ENCODE measurements around the gene CCDC88C. TPM values are rescaled to one million over a fixed set of nuclear protein-coding genes. Genes with fewer than 3 reads are reported as not detected.

Gene CCDC88C
- total and polyA plus RNA-seq, 4 donors: 16.5 to 66.0 (median 32.1) TPM

DNA sequence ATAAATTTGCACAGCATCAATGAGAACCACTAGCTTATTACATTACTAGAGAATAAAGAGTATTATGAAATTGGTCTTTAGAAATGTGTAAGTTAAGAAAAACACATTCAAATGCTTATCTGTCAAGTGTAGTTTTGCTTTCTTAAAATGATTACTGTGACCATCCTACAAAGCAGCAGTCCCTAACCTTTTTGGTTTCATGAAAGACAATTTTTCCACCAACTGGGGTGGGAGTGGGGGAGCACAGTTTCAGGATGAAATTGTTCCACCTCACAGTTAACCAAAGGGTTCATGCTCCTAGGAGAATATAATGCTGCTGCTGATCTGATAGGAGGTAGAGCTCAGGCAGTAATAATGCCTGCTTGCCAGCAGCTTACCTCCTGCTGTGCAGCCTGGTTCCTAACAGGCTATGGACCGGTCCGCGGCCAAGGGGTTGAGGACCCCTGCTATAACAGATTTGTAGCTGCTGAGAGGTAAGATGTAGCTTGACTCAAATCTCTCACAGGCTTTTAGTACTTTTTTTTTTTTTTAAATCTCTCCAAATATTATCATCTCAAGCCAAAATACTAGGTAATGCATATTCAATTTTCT, 47.1 kb upstream of the CCDC88C start:
- no peak overlapping the region for H3K9ac ChIP-seq (ENCODE audit: insufficient read depth in 1 of 2, low read length in 2 of 2)
- no peaks in the 10 kb centered on the region for H3K4me1 ChIP-seq (ENCODE audit: control insufficient read depth in 5 of 5, insufficient read depth in 5 of 5, low read length in 5 of 5)
- no peak overlapping the region for H3K27ac ChIP-seq (ENCODE audit: low read depth in 1 of 2, low read length in 1 of 2)
- H3K9me3 ChIP-seq (ENCODE audit: control insufficient read depth in 4 of 4, insufficient read depth in 3 of 4, low read length in 3 of 4): no peaks in the 10 kb centered on the region
- no peaks in the 10 kb centered on the region for H3K27me3 ChIP-seq (ENCODE audit: control insufficient read depth in 3 of 3, insufficient read depth in 3 of 3, low read length in 2 of 3)
- ATAC-seq (ENCODE audit: insufficient read depth, low FRiP score) (no peak), DNase-seq (no peak)
- 64 to 83% methylated on average over 3 of the region's 3 CpGs for WGBS, 2 donors
- TF ChIP-seq, protein P1, sequence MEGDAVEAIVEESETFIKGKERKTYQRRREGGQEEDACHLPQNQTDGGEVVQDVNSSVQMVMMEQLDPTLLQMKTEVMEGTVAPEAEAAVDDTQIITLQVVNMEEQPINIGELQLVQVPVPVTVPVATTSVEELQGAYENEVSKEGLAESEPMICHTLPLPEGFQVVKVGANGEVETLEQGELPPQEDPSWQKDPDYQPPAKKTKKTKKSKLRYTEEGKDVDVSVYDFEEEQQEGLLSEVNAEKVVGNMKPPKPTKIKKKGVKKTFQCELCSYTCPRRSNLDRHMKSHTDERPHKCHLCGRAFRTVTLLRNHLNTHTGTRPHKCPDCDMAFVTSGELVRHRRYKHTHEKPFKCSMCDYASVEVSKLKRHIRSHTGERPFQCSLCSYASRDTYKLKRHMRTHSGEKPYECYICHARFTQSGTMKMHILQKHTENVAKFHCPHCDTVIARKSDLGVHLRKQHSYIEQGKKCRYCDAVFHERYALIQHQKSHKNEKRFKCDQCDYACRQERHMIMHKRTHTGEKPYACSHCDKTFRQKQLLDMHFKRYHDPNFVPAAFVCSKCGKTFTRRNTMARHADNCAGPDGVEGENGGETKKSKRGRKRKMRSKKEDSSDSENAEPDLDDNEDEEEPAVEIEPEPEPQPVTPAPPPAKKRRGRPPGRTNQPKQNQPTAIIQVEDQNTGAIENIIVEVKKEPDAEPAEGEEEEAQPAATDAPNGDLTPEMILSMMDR (IDR thresholded peaks at IDR 0.05; ENCODE audit: control extremely low read depth, extremely low read depth): no peak
- H3K36me3 ChIP-seq (ENCODE audit: control insufficient read depth in 4 of 4, insufficient read depth in 4 of 4, low read length in 4 of 4): peaks cover 28 to 52% (median 42%) of the 10 kb centered on the region in 4 donors
- H3K4me3 ChIP-seq: no peak overlapping the region

DNA sequence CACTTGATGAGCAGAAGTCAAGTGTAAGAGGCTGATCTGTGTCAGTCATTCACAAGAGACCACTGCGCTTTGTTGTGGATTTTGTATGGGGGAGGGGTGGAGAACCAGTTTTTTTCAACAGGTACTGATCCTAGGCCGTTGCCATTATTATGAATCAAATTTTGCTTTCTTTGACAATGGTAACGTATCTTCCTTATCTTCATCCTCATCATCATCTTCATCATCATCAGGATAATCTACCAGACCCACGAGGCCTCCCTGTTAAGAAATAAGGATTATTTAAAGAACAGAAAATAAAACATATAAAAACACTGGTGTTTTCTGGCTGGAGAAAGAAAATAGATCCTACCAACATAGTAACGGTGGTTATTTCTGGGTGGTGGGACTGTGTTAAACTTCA, 41.0 kb upstream of the CCDC88C start:
- Histone ChIP-seq H3K27me3 (ENCODE audit: control insufficient read depth in 3 of 3, insufficient read depth in 3 of 3, low read length in 2 of 3) (no peaks in the 10 kb centered on the region), H3K9me3 (ENCODE audit: control insufficient read depth in 4 of 4, insufficient read depth in 3 of 4, low read length in 3 of 4) (no peaks in the 10 kb centered on the region), H3K27ac (ENCODE audit: low read depth in 1 of 2, low read length in 1 of 2) (no peak overlapping the region), H3K4me1 (ENCODE audit: control insufficient read depth in 5 of 5, insufficient read depth in 5 of 5, low read length in 5 of 5) (no peaks in the 10 kb centered on the region), H3K36me3 (ENCODE audit: control insufficient read depth in 4 of 4, insufficient read depth in 4 of 4, low read length in 4 of 4) (peaks cover 28 to 57% (median 41%) of the 10 kb centered on the region in 4 donors), H3K9ac (ENCODE audit: insufficient read depth in 1 of 2, low read length in 2 of 2) (no peak overlapping the region), H3K4me3 (no peak overlapping the region)
- ATAC-seq (ENCODE audit: insufficient read depth, low FRiP score): no peak
- TF ChIP-seq, protein P1 (IDR thresholded peaks at IDR 0.05; ENCODE audit: control extremely low read depth, extremely low read depth): no peak
- DNase-seq: no peak
- WGBS, 2 donors: 86 to 88% methylated on average over 5 of the region's 5 CpGs

DNA sequence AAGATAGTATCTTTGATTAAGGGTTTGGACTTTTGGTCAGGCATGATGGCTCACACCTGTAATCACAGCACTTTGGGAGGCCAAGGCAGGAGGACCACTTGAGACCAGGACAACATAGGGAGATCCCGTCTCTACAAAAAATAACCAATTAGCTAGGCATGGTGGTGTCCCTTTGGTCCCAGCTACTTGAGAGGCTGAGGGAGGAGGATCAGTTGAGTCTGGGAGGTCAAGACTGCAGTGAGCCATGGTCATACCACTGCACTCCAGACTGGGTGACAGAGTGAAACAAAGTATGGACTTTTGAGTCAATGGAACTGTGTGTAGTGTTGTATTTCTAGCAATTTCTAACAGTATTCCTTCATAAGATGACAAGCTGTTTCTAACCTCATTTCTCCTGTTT, 38.7 kb upstream of the CCDC88C start:
- H3K27ac ChIP-seq (ENCODE audit: low read depth in 1 of 2, low read length in 1 of 2): no peak overlapping the region
- WGBS, 2 donors: 94 to 100% methylated on average over 1 of the region's 1 CpG
- H3K9me3 ChIP-seq (ENCODE audit: control insufficient read depth in 4 of 4, insufficient read depth in 3 of 4, low read length in 3 of 4): no peaks in the 10 kb centered on the region
- ATAC-seq (ENCODE audit: insufficient read depth, low FRiP score) (no peak), DNase-seq (no peak)
- peaks cover 18 to 40% (median 31%) of the 10 kb centered on the region in 4 donors for H3K36me3 ChIP-seq (ENCODE audit: control insufficient read depth in 4 of 4, insufficient read depth in 4 of 4, low read length in 4 of 4)
- no peaks in the 10 kb centered on the region for H3K27me3 ChIP-seq (ENCODE audit: control insufficient read depth in 3 of 3, insufficient read depth in 3 of 3, low read length in 2 of 3)
- H3K9ac ChIP-seq (ENCODE audit: insufficient read depth in 1 of 2, low read length in 2 of 2): no peak overlapping the region
- no peaks in the 10 kb centered on the region for H3K4me1 ChIP-seq (ENCODE audit: control insufficient read depth in 5 of 5, insufficient read depth in 5 of 5, low read length in 5 of 5)
- no peak overlapping the region for H3K4me3 ChIP-seq
- TF ChIP-seq, protein P1 (IDR thresholded peaks at IDR 0.05; ENCODE audit: control extremely low read depth, extremely low read depth): no peak

DNA sequence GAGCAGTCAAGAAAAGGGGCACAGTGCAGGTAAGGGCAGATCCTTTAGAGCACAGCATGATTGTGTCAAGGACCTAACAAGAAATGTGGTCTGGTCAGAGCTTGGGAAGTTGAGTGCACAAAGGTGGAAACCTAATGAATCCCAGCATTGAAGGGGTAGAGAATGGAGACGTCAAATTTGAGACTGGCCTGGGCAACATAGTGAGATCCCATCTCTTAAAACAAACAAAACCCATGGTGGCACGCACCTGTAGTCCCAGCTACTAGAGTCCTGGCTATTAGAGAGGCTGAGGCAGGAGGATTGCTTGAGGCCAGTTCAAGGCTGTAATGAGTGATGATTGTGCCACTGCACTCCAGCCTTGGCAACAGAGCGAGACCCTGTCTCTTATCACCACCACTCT, 37.0 kb upstream of the CCDC88C start:
- Histone ChIP-seq H3K9ac (ENCODE audit: insufficient read depth in 1 of 2, low read length in 2 of 2) (no peak overlapping the region), H3K27ac (ENCODE audit: low read depth in 1 of 2, low read length in 1 of 2) (no peak overlapping the region), H3K4me1 (ENCODE audit: control insufficient read depth in 5 of 5, insufficient read depth in 5 of 5, low read length in 5 of 5) (no peaks in the 10 kb centered on the region), H3K27me3 (ENCODE audit: control insufficient read depth in 3 of 3, insufficient read depth in 3 of 3, low read length in 2 of 3) (no peaks in the 10 kb centered on the region), H3K36me3 (ENCODE audit: control insufficient read depth in 4 of 4, insufficient read depth in 4 of 4, low read length in 4 of 4) (peaks cover 8 to 27% (median 20%) of the 10 kb centered on the region in 4 donors), H3K4me3 (no peak overlapping the region), H3K9me3 (ENCODE audit: control insufficient read depth in 4 of 4, insufficient read depth in 3 of 4, low read length in 3 of 4) (no peaks in the 10 kb centered on the region)
- no peak for DNase-seq
- no peak for ATAC-seq (ENCODE audit: insufficient read depth, low FRiP score)
- TF ChIP-seq, protein P1 (IDR thresholded peaks at IDR 0.05; ENCODE audit: control extremely low read depth, extremely low read depth): no peak
- 98 to 100% methylated on average over 3 of the region's 3 CpGs for WGBS, 2 donors

Data from lung (tissue), 12 donors.